OCI-LY3 (cell line): ENCODE measurements around the gene VWA3B.

Source experiments
- H2AFZ ChIP-seq: fragments of 200-600, 300-600 bp; shearing (Covaris generic); 2 replicates; pipeline ENCODE4 v1.6.0; 2014; ENCODE audit warnings: antibody characterized with exemption, low read depth, low read length
- H3K27ac ChIP-seq: fragments of 200-600, 300-600 bp; sonication (generic); 2 replicates; pipeline ENCODE4 v1.5.1; 2014; ENCODE audit warnings: mild to moderate bottlenecking, low read length, moderate library complexity, mixed read lengths
- H3K27me3 ChIP-seq: fragments of 200-600, 300-600 bp; sonication (generic); 2 replicates; pipeline ENCODE4 v1.6.1; 2014; ENCODE audit warnings: low read depth, low read length, mixed read lengths
- H3K36me3 ChIP-seq: fragments of 200-600, 300-600 bp; sonication (generic); replicated peaks from 2 replicates; pipeline ENCODE3; 2014; ENCODE audit warnings: low read depth, low read length, mixed read lengths
- H3K4me1 ChIP-seq: fragments of 300-600, 200-600 bp; sonication (generic); 2 replicates; pipeline ENCODE4 v1.6.1; 2014; ENCODE audit warnings: low read length, mixed read lengths
- H3K4me2 ChIP-seq: fragments of 200-600, 300-600 bp; sonication (generic); 2 replicates; pipeline ENCODE4 v1.6.1; 2014; ENCODE audit warnings: low read length, mixed read lengths
- H3K4me3 ChIP-seq: fragments of 300-600, 200-600 bp; sonication (generic); 2 replicates; pipeline ENCODE4 v1.5.1; 2014; ENCODE audit warnings: antibody characterized with exemption, mild to moderate bottlenecking, low read length, moderate library complexity
- H3K79me2 ChIP-seq: fragments of 300-600, 200-600 bp; shearing (Covaris generic); 2 replicates; pipeline ENCODE4 v1.6.1; 2014; ENCODE audit warnings: mild to moderate bottlenecking, low read length, mixed read lengths
- H3K9ac ChIP-seq: fragments of 300-600, 200-600 bp; shearing (Covaris generic); 2 replicates; pipeline ENCODE4 v1.6.0; 2014; ENCODE audit warnings: mild to moderate bottlenecking, low read length, moderate library complexity
- H3K9me3 ChIP-seq: fragments of 200-600, 300-600 bp; shearing (Covaris generic); 2 replicates; pipeline ENCODE4 v1.6.1; 2014; ENCODE audit warnings: low read length, mixed read lengths; ENCODE audit not compliant: insufficient read depth
- H4K20me1 ChIP-seq: fragments of 200-600, 300-600 bp; sonication (generic); 2 replicates; pipeline ENCODE4 v1.6.1; 2016; ENCODE audit warnings: low read length, mixed read lengths; ENCODE audit not compliant: insufficient read depth
- EZH2phosphoT487 ChIP-seq: fragments of 200-600 bp; shearing (Covaris generic); IDR thresholded peaks from 2 replicates; pipeline ENCODE4 v1.6.1; 2018; ENCODE audit warnings: antibody characterized with exemption, mixed run types, low read depth
- TF ChIP-seq, protein P1 (sequence below): fragments of 200-600, 300-600 bp; sonication (generic); IDR thresholded peaks from 2 replicates; pipeline ENCODE4 v1.5.1; 2014; ENCODE audit warnings: antibody characterized with exemption, low read length, low read depth

VWA3B gene

DNA sequence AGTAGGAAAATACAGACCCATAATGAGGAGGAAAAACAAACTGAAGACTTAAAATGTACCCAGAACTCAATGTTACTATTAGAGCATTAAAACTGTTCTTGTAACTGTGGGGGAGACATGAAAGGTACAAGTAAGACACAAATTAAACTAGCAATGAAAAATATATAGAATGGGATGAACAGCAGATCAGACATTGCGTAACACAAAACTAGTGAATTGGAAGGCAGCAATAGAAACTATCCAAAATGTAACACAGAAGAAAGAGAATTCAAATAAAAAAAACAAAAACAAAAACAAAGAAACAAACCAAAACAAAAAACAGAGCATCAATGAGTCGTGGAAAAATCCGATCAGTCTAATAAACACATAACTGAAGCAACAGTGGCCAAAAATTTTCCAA lies 132.2 kb downstream of the VWA3B start:
- no peaks in the 10 kb centered on the region for H4K20me1 ChIP-seq
- H3K36me3 ChIP-seq: no peaks in the 10 kb centered on the region
- H3K79me2 ChIP-seq: no peaks in the 10 kb centered on the region
- H3K4me2 ChIP-seq: no peak overlapping the region
- H2AFZ ChIP-seq: no peak overlapping the region
- TF ChIP-seq, protein P1, sequence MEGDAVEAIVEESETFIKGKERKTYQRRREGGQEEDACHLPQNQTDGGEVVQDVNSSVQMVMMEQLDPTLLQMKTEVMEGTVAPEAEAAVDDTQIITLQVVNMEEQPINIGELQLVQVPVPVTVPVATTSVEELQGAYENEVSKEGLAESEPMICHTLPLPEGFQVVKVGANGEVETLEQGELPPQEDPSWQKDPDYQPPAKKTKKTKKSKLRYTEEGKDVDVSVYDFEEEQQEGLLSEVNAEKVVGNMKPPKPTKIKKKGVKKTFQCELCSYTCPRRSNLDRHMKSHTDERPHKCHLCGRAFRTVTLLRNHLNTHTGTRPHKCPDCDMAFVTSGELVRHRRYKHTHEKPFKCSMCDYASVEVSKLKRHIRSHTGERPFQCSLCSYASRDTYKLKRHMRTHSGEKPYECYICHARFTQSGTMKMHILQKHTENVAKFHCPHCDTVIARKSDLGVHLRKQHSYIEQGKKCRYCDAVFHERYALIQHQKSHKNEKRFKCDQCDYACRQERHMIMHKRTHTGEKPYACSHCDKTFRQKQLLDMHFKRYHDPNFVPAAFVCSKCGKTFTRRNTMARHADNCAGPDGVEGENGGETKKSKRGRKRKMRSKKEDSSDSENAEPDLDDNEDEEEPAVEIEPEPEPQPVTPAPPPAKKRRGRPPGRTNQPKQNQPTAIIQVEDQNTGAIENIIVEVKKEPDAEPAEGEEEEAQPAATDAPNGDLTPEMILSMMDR: no peak
- TF ChIP-seq EZH2phosphoT487: no peak
- no peak overlapping the region for H3K27ac ChIP-seq
- H3K9me3 ChIP-seq: 0 out of 2 replicates have a peak, but pooled peaks cover 3% of the 10 kb centered on the region
- 0 out of 2 replicates have a peak, but pooled peaks cover 2% of the 10 kb centered on the region for H3K27me3 ChIP-seq
- no peak overlapping the region for H3K9ac ChIP-seq
- no peak overlapping the region for H3K4me3 ChIP-seq
- no peaks in the 10 kb centered on the region for H3K4me1 ChIP-seq

DNA sequence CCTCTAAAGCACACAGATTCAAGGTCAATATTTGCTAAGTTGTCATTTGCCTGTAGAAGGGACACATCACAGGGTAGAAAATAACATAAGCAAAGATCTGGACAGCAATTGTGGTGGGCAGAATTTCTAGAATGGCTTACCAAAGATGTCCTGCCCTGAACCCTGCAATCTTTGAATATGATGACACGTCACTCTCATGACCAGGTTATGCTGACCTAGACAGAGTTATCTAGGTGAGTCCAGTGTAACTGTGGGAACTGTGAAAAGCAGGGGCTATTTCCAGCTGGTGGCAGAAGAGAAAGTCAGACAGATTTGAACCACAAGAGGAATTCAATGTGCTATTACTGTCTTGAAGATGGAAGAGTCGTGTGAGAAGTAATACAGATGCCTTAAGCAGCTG lies 147.0 kb downstream of the VWA3B start:
- no peaks in the 10 kb centered on the region for H3K36me3 ChIP-seq
- H2AFZ ChIP-seq: no peak overlapping the region
- TF ChIP-seq EZH2phosphoT487: no peak
- TF ChIP-seq, protein P1: no peak
- no peaks in the 10 kb centered on the region for H3K4me1 ChIP-seq
- peaks cover 8% of the 10 kb centered on the region; the same call in 1 of the 2 replicates for H3K27me3 ChIP-seq
- H3K9ac ChIP-seq: no peak overlapping the region
- no peak overlapping the region for H3K27ac ChIP-seq
- H3K4me2 ChIP-seq: no peak overlapping the region
- no peaks in the 10 kb centered on the region for H3K79me2 ChIP-seq
- H4K20me1 ChIP-seq: no peaks in the 10 kb centered on the region
- H3K4me3 ChIP-seq: no peak overlapping the region
- no peaks in the 10 kb centered on the region for H3K9me3 ChIP-seq

DNA sequence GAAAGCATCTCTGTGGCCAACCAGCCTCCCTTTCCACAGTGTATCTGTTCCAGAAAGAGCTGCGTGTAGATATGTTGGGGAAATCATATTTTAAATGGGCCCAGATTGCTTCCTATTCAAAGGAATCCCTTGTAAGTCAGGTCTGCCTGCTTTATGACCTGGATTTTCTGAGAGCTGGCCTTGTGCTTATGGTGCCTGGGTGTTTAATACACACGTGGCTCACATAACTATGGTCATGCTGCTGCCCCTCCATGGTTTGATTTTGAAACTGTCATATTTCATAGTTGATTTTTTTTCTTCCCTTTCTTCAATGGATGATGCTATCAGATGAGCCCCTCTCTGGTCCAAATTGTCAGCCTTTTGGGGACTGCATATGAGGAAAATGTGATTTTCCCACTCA lies 147.8 kb downstream of the VWA3B start:
- no peaks in the 10 kb centered on the region for H4K20me1 ChIP-seq
- H3K9ac ChIP-seq: no peak overlapping the region
- no peak overlapping the region for H3K27ac ChIP-seq
- peaks cover 8% of the 10 kb centered on the region; the same call in 1 of the 2 replicates for H3K27me3 ChIP-seq
- H3K36me3 ChIP-seq: no peaks in the 10 kb centered on the region
- H3K4me1 ChIP-seq: no peaks in the 10 kb centered on the region
- no peak overlapping the region for H3K4me3 ChIP-seq
- H3K9me3 ChIP-seq: no peaks in the 10 kb centered on the region
- H3K4me2 ChIP-seq: no peak overlapping the region
- TF ChIP-seq, protein P1: no peak
- TF ChIP-seq EZH2phosphoT487: no peak
- H3K79me2 ChIP-seq: no peaks in the 10 kb centered on the region
- no peak overlapping the region for H2AFZ ChIP-seq

DNA sequence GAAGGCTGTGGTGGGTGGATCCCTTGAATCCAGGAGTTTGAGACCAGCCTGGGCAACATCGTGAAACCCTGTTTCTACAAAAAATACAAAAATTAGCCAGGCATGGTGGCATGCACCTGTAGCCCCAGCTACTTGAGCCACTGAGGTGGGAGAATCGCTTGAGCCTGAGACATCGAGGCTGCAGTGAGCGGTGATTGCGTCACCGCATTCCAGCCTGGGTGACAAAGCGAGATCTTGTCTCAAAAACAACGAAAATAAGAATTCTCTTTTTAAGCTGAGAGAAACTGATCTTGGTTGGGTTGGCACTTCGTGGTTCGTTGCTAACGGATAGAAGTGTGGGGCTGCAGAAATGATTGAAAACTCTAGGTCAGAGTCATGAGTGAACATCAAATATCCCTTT lies 150.0 kb downstream of the VWA3B start:
- H3K4me3 ChIP-seq: no peak overlapping the region
- H4K20me1 ChIP-seq: no peaks in the 10 kb centered on the region
- H3K36me3 ChIP-seq: no peaks in the 10 kb centered on the region
- no peak overlapping the region for H3K4me2 ChIP-seq
- H3K9me3 ChIP-seq: no peaks in the 10 kb centered on the region
- H3K79me2 ChIP-seq: no peaks in the 10 kb centered on the region
- H3K9ac ChIP-seq: no peak overlapping the region
- no peaks in the 10 kb centered on the region for H3K4me1 ChIP-seq
- no peak for TF ChIP-seq EZH2phosphoT487
- TF ChIP-seq, protein P1: no peak
- H3K27me3 ChIP-seq: peaks cover 14% of the 10 kb centered on the region
- no peak overlapping the region for H3K27ac ChIP-seq
- H2AFZ ChIP-seq: no peak overlapping the region
